Amniotic epithelial cell (primary cell): Measurements from ENCODE around the gene LDLRAD4.

Experiments used
- DNase-seq: peaks from one replicate; pipeline ENCODE4 v3.0.0-alpha.2; 2010; ENCODE audit warnings: low read depth

LDLRAD4 gene

DNA sequence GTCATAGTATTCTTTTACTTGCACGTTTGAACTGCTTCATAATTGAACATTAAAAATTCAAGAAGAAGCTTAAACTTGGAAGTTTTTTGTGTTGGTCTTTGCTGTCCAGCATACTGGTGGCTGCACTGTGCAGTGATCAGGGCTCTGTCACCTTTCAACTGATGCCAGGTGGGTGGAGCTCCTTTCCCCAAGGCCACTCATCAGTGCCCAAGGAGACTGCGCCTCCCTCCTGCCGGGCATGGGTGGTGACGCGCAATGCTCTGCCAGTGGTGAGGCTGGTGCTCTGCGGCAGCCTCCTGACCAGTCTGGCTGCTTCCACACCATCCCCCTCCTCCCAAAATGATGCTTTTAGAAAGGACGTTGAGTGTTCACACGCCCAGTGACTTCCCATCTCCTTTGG lies 16.0 kb upstream of the LDLRAD4 start:
- no peak for DNase-seq

DNA sequence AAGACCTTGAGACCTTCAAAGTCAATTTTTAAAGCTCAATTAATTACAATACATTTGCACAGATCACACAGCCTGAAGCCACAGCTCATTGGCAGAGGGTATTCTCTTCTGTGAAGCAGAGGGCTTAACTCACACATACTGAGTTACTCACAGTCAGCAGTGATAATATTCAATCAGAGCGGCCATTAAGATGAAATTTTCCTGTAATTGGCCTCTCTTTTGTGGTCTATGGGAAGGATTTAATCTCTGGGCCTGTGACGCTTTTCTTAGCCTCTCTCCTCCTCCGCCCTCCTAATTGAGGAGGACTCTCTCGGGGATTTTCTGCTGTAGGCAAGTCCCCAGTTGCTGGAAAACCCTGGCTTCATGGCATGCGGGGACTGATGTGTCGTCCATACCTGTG lies 12.3 kb upstream of the LDLRAD4 start:
- DNase-seq = no peak

DNA sequence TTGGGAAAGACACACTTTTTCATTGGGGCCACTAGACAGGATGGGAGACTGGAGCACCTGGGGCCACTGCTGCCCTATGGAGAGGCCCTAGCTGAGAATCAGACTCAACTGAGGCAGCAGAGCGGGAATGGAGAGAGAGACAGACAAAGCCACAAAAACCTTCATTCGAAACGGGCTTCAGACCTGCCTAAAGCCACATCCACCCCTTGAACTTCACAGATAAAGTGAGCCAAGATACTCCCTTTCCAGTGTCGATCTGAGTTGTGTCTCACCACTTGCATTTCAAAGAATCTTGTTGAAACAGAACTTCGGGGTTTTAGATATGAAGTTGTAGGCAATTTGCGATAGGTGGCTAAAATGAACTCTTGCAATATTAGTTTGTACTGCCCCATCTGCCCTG lies 11.3 kb upstream of the LDLRAD4 start:
- no peak for DNase-seq

GRCh38 chr18:13211534-13211933 lies 7.0 kb upstream of the LDLRAD4 start:
- DNase-seq = no peak

DNA sequence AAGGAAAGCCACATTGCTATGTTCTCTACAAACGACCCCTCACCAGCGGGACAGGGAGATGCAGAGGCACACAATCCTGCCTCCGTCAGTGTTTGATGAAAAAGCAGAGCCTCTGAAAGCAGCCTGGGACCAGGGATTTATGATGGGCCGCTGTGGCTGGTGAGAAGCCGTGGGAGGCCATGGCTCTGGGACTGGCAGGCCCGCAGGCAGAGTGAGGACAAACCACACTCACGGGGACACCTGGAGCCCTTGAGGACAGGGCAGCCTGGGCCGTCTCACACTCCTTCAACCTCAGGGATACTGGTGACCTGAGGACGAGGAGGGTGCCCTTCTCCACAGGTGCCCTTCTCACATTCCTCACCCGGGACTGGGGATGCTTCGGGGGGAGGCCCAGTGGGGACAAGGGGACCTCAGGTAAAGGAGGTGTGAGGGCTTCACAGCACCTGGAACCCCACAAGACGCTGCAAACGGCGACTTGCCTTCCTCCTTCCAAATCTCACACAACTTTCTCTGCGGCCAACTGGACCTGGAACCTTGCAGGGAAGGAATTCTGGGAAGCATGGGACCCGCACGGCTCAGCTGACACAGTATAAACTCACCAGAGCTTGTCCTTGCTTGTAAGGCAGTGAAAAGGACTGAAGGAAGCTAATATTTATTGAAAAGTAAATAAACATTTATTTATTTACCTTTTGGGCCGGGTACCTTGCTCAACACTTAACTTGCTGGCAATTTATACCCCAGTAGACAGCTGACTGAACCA lies 5.3 kb upstream of the LDLRAD4 start:
- no peak for DNase-seq

DNA sequence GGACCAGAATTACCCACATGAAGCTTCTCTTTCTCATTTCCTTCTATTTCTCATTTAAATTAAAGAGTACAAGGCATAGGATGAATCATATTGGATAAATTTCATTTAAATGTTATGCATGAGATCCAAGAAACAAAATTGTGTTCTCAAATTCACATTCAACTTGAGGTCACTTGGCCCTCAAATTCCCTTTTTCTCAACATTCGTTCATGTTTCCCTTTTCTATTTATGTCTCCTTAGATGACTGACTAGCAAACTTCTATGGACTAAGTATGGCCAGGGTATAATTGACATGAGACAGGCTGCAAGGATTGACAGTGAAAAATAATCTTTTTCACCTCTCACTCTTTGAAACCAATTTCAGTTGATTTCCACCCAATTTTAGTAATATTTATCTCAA lies 4.0 kb upstream of the LDLRAD4 start:
- DNase-seq = no peak

DNA sequence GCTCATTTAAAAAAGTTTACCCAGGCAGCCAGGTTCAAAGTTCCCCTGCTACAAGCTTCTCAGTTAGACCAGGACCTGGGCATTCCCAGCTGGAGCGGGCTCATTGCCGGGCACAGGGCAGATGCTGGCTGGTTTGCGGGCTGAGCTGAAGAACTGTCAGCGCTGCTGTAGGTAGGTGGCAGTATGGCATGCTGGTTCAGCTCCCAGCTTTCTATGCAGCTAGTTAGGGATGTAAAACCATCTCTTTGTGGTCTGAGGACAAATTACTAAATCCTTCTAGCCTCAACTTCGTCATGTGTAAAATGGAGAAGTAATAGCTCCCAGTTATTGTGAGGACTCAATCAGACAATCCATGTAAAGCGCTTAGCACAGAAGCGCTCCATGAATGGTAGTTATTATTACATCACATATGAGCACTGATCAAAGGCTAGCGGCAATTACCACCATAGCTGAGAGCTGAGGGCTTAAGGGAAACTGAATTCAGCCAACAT lies 2.4 kb upstream of the LDLRAD4 start:
- peak; percentile 63 for DNase-seq

- DNase-seq = no peak
Observed at GRCh38 chr18:13216711-13217465, 1.7 kb upstream of the LDLRAD4 start.

DNA sequence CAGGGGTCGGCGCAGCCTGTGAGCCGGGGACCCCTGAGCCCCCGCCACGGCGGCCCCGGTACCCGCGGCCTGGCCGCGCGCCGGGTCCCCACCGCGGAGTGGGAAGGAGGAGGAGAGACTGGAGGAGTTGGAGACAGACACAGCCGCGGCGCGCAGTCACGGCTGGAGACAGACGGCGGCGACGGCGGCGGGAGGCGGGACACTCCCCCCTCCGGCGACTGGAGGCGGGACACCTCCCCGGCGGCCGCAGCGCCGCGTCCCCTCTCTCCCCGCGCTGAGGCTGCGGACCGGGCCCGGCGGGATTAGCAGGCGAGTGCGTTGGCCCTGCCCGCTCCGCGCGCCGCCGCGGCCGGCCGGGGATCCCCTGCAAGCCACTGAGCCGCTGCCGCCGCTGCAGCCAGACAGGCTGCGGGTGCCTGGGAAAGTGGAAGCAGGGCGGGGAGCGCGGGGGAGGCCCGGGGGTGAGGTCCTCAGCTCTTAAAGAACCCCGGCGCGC lies 1.0 kb upstream of the LDLRAD4 start:
- no peak for DNase-seq

- no peak for DNase-seq
Observed at GRCh38 chr18:13217971-13218367, 591 bp upstream of the LDLRAD4 start.

- DNase-seq = no peak
Observed at GRCh38 chr18:13218997-13219396, 437 bp downstream of the LDLRAD4 start.

DNA sequence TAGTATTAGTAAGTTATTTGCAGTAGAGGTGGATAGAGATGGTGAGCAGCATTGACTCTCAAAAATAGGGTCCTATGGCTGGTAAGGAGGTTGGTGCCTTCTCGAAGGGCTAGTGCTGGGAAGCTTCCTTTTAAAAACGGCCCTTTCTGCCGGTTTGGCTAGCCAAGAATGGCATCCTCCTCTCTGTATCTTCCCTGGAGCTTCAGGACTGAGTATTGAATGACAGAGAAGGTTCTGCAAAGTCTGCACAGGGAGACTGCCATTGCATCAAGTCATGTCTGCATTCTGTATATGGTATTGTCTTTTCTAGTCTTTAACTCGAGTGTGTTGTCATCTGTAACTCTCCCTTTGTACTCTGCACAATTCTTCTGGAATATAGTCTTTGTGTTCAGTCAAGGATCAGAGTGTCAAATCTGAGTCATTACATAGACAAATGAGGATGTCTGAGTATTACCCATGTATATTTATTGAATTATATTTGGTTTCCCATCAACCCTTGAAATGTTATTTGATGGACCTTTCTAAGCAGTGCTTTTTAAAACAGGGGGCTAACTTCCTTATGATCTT lies 1.1 kb downstream of the LDLRAD4 start:
- no peak for DNase-seq

DNA sequence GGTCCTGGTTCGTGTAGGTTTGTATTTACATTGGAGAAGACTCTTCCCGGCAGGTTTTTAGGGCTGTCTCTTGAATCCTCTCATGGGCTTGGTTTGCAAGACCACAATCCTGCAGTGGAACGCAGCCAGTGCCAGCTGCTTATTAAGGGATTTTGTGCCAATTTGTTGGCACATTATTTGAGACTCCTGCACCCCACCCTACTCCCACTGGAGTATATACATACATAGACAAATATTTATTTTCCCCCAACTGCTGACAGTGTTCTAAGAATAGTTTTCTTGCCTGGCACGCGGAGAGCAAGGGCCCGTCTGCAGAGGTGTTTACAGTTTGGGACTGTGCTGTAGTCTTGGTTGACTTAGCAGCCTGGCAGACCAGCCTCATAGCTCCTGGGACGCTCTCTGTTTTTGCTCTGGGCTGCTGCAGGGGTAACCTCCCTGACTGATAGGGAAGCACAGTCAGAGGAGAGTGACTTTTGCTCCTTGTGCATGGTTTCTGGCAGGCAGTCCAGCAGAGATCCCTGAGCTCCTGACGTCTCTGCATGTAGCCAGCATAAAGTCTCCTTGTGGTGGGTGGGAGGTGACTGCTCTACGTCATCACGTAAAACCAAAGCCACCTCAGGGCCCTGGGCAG lies 1.9 kb downstream of the LDLRAD4 start:
- DNase-seq = peak; percentile 16

- DNase-seq = peak; percentile 56
Observed at GRCh38 chr18:13221869-13222855, 3.6 kb downstream of the LDLRAD4 start.

- DNase-seq = no peak
Observed at GRCh38 chr18:13222856-13223281, 4.3 kb downstream of the LDLRAD4 start.

- no peak for DNase-seq
Observed at GRCh38 chr18:13223311-13224143, 5.0 kb downstream of the LDLRAD4 start.

GRCh38 chr18:13225261-13225660 lies 6.7 kb downstream of the LDLRAD4 start:
- no peak for DNase-seq

- DNase-seq = no peak
Observed at GRCh38 chr18:13226533-13227144, 8.1 kb downstream of the LDLRAD4 start.

DNA sequence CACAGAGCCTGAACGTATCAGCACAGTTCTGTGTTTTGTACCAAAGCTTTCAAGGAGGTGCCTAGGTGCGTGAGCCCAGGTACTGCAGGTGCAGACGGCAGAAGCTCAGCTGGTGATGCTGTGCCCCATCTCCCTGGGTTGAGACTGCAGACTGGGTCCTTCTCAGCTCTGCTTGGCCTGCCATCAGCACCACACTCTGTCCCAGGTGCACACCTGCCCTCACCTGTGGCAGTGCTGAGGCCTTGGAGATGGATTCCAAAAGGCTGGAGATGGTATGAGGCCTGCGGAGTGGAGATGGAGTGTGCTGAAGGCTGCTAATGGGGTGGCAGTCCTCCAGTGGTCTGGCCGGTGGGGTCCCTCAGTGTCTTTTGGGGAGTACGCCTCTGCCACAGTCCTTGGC lies 9.3 kb downstream of the LDLRAD4 start:
- no peak for DNase-seq
